NCI-H524 (cell line): ENCODE results near the gene PALD1.
A peak's percentile ranks its signal among the peaks of the same experiment; 100 is the strongest.

Experiments
- DNase-seq, 2 experiments: peaks; one replicate each; lab custom pipeline; 2025; lab: John Stamatoyannopoulos, UW

The PALD1 gene

GRCh38 chr10:70555371-70555770 lies 76.8 kb downstream of the PALD1 start:
- no peak for DNase-seq

GRCh38 chr10:70557086-70557845 lies 78.7 kb downstream of the PALD1 start:
- DNase-seq = no peak

GRCh38 chr10:70557876-70558275 lies 79.3 kb downstream of the PALD1 start:
- no peak for DNase-seq

DNA sequence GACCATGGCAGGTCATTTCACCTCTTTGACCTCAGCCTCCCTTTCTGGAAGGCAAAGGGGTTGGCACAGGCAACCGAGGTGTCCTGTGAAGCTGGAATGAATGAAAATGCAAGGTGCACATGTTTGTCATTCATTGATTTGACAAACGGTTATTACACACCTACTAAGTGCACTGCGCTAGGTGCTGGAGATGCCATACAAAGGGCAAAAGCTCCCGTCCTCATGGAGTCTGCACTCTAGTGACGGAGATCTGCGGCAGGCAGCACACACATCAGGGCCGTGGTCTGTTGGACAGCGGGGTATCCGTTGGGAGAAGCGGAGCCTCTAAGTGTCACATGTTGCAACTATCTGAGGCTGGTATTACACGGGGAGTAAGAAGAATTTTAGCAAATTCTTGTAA lies 79.7 kb downstream of the PALD1 start:
- DNase-seq = no peak

DNA sequence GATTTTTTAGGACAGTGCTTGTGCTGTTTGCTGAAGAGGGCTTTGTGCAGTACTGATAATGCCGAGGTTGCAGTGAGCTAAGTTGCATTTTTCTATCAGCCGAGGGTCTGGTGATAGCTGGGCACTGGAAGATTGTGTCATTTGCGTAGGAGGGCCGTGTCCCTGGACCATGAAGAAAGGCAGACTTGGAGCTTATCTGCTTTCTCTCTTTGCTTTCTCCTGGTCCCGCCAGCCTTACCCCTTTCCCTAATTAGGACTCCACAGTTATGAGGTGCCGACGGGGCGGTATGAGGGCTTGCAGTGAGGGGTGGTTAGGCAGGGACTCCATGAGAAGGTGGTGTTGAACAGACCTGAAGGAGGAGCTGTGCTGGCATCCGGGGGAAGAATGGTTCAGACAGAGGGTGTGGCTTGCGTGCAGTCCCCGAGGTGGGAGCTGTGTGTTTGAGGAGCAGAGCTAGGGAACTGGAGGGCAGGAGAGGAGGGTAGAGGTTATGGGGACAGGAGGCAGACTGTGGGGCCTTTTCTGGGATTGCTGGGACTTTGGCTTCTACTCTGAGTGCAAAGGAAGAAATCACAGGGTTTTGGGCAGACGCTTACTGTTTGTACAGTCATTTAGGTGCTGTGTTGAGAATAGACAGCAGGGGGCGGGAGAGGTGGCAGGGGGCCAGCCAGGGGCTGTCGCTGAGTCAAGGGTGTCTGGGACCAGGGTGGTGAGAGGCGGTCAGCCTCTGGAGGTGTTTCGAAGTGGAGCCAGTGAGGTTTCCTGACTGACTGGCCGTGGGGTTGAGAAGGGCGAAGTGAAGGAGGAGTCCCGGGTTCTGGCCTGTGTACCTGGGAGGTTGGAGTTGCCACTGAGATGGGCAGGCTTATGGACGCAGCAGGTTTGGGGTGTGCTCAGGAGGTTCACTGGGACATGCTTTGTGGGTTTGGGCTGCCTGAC lies 80.6 kb downstream of the PALD1 start:
- no peak for DNase-seq

- DNase-seq = no peak
Measured at GRCh38 chr10:70559861-70560260, 81.3 kb downstream of the PALD1 start.

- DNase-seq = no peak
Measured at GRCh38 chr10:70560511-70560941, 82.0 kb downstream of the PALD1 start.

DNA sequence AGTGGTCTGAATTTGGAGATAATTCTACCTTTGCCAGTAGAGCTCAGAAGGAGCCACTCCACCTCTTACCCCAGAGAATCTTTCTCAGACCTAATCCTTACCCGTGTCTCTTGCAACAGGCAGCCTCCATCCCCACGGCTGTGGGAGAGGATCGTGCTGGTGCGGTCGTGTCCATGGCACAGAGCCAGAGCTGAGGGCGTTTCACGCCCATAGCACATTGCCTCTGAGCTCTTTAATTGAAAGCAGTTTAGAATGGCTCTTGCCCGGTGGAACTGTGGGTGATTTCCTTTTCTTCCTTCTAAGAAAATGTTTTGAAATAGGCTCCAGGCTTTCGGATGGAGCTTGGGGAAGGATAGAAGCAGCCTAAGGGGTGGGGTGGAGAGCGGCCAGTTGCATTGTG lies 82.5 kb downstream of the PALD1 start:
- no peak for DNase-seq

DNA sequence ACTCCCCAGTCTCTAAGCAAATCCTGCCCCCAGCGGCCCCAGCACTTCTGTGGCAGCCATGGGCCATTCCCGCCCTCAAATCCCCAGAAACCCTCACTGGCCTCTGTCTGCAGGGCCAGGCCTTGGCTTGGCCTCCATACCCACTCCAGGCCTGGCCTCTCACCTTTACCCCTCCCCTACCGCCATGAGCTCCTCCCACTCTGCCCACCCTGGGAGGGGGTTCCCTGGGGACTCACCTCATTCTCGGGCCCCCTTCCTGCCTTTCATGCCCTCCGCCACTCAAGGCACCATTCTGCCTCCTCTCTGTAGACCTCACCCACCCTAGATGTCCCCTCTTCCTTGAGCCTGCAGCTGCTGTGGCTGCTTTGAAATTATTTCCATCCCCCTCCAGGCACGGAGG lies 83.0 kb downstream of the PALD1 start:
- DNase-seq = no peak

- DNase-seq = no peak
Measured at GRCh38 chr10:70562036-70562755, 83.6 kb downstream of the PALD1 start.

GRCh38 chr10:70563230-70563629 lies 84.7 kb downstream of the PALD1 start:
- no peak for DNase-seq

- DNase-seq = no peak
Measured at GRCh38 chr10:70564113-70564725, 85.7 kb downstream of the PALD1 start.

DNA sequence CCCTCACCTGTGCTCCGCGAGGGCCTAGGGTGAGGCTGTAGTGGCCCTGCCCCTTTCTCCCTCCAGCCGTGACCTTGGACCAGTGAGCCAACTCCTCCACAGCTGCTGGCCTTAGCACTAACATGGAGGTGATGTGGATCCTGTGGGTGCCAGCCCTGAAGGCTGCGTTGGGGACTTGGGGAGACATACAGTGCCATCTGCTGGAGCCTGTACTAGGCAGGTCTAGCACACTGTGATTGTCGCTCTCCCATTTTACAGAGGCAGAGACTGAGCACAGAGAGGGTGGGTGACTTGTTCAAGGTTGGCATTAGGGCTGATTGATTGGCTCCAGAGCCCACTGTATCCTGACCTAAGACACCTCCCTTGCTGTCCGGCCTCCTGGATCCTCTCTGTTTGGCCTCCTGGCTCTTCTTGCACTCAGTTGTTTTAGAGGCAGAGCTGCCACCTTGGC lies 86.4 kb downstream of the PALD1 start:
- DNase-seq = no peak

DNA sequence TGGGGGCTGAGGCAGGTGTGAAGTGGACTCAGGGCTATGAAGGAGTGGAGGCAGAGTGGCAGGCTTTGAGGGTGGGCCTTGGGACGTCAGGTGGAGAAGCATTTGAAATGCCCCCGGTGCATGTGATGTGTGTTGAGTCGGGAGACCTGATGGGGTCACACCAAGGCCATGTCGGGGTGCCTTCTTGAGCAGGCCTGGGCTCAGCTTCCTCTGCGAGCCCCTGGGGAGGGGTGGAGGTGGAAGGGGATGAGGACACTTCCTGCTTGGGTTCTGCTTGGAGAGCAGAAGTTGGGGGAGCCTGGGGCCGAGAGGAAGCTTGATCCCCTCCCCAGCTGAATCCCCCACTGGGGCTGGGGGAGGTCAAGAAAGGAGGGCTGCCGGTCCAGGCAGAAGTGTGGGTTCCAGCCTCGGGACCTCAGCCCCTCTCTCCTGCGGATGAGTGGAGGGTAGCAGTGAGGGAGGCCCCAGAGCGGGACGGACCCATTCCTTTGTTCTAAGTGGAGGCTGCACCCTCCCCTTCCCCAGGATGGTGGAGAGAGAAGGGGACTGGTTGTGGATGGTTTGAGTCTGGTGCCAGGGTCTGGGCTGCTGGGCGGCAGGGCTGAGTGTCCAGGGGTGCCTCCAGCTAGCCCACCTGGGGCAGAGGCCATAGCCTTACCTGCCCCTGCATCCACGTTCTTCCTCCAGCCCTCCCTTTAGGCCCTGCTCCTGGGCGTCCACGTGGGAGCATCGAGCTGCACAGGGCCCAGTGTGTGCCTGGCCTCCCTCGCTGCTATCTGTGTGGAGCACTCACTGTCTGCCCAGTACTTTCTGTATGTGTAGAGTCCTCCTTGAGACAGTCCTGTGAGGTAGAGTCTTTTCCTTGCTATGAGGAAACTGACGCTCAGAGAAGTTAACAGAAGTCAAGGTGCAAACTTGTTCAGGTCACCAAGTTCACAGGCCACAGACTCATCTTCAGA lies 87.3 kb downstream of the PALD1 start:
- no peak for DNase-seq

DNA sequence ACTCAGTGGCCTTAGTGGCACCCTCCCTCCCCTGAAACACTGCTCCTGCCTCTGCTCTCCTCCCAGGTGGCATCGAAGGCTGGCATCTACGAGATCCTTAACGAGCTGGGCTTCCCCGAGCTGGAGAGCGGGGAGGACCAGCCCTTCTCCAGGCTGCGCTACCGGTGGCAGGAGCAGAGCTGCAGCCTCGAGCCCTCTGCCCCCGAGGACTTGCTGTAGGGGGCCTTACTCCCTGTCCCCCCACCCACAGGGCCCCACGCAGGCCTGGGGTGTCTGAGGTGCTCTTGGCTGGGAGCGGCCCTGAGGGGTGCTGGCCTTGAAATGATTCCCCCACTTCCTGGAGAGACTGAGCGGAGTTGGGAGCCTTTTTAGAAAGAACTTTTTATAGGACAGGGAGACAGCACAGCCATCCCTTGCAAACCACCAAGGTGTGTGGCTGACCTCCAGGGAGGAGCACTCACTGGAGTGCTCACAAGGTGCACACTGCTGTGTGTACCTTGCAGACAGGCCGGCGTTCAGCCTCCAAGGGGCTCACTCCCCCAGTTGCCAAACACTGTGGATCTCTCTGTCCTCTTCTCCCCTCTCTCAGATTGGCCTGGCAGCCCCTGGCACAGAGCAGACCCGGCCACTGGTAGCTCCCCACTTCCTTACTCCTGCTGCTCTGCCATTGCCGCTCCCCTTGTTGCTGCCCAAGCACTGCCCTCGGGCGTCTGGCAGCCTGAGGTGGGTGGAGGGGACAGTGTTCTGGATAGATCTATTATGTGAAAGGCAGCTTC lies 88.1 kb downstream of the PALD1 start:
- DNase-seq = no peak

DNA sequence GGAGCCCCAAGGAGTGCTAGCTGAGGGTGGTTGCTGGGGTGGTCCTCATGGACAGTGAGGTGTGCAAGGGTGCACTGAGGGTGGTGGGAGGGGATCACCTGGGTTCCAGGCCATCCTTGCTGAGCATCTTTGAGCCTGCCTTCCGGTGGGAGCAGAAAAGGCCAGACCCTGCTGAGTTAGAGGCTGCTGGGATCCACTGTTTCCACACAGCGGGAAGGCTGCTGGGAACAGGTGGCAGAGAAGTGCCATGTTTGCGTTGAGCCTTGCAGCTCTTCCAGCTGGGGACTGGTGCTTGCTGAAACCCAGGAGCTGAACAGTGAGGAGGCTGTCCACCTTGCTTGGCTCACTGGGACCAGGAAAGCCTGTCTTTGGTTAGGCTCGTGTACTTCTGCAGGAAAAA lies 89.0 kb downstream of the PALD1 start:
- peak in 1 of 2 experiments; percentile 26 for DNase-seq

- no peak for DNase-seq
Measured at GRCh38 chr10:70568113-70568512, 89.5 kb downstream of the PALD1 start.

- no peak for DNase-seq
Measured at GRCh38 chr10:70568781-70569495, 90.4 kb downstream of the PALD1 start.

DNA sequence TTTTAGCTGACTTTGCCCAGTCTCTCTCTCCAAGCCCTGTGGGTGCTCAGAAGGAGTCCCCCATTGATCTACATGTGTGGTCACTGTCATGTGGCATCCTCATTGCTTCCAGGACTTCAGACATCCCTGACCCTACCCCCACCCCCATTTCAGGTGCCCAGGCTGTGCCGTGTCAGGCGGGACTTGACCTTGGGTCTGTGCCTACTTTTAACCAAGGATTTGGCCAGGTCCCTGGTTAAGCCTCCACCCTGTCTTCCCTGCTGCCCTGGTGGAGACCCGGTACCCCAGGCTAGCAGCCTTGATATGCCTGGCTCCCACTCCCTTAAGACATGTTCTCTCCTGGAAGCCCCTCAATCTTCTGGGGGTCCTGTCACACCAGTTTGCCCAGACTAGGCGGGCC lies 92.7 kb downstream of the PALD1 start:
- no peak for DNase-seq
